GM12875 (cell line): ENCODE results near the gene AKAP13.
"Not testable (repeated sequence)": the region's sequence is repeated elsewhere in the genome, so short reads cannot be mapped to it uniquely, and the experiment has no call there.

ENCODE experiments used
- H3K4me3 ChIP-seq: one replicate; pipeline ENCODE4 v1.5.1; 2011; ENCODE audit warnings: low read depth, low read length, control low read depth
- TF ChIP-seq, protein P1 (sequence below): IDR thresholded peaks from 2 replicates; pipeline ENCODE4 v1.5.1; 2011; ENCODE audit warnings: low read depth, mild to moderate bottlenecking, control low read depth, inconsistent platforms, low read length, moderate library complexity, borderline replicate concordance; ENCODE audit not compliant: insufficient read depth

Gene AKAP13

DNA sequence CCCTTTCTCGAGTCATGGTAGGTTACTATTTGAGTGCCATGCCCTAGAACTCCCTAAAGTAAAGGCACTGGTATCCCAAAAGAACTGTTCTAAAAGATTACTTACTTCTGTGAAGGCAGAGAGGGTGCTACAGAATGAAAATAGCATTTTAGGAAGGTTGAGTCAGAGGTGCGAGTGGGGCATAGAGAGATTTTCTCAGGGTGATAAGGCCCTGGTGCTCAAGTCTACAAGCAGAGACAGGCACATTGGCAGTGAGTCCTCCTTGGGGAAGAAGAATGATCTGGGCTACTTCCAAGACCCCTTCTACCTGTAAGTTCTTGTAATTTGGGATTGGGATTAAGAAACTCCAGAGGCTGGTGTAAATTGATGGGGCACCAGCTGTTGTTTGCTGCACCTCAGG is 96.7 kb downstream of the AKAP13 start:
- TF ChIP-seq, protein P1, sequence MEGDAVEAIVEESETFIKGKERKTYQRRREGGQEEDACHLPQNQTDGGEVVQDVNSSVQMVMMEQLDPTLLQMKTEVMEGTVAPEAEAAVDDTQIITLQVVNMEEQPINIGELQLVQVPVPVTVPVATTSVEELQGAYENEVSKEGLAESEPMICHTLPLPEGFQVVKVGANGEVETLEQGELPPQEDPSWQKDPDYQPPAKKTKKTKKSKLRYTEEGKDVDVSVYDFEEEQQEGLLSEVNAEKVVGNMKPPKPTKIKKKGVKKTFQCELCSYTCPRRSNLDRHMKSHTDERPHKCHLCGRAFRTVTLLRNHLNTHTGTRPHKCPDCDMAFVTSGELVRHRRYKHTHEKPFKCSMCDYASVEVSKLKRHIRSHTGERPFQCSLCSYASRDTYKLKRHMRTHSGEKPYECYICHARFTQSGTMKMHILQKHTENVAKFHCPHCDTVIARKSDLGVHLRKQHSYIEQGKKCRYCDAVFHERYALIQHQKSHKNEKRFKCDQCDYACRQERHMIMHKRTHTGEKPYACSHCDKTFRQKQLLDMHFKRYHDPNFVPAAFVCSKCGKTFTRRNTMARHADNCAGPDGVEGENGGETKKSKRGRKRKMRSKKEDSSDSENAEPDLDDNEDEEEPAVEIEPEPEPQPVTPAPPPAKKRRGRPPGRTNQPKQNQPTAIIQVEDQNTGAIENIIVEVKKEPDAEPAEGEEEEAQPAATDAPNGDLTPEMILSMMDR = no peak
- H3K4me3 ChIP-seq = no peak overlapping the region

DNA sequence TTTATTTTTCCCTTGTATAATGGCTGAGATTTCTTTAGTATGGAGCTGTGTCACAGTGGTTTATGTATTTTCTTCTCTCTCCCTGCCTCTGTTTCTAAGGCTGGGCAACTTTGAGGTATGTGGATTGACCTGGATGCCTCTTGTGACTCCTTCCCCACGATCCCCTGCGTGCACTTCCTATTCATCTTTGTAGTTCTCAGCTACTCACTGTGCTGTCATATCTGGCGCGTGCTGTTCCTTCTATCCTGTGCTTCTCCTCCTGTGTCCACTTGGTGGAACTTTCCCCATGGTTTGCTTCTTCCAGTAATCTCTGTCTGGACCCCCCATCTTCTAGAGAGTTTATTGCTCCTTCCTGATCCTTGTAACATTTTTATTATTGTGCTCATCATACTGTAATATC is 97.3 kb downstream of the AKAP13 start:
- H3K4me3 ChIP-seq = no peak overlapping the region
- TF ChIP-seq, protein P1 = no peak

DNA sequence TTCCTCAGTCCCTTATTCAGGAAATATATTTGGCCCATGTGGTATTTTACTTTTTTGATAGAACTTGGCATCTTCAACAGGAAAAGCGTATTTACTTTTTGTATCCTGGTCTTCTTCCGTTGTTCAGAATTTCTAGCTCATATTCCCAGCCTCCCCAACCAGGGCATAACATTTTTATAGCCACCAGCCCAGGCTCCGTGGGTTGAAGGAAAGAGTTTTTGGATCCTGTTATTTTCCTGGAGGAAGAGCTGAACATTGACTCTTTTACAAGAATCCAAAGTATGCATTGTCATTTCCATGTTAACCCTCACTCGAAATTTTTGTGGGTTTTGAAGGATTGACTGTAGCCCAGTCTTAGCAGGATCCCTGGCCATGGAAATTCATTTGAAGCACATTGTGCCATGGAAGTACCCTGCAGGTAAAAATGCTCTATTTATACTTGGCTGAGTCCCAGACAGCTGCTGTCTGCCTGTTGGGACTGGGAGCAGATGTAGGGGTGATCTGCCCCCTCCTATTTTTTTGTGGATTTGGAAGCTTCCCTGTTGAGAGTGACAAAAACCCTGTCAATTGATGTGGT is 98.8 kb downstream of the AKAP13 start:
- TF ChIP-seq, protein P1 = no peak
- H3K4me3 ChIP-seq = no peak overlapping the region

DNA sequence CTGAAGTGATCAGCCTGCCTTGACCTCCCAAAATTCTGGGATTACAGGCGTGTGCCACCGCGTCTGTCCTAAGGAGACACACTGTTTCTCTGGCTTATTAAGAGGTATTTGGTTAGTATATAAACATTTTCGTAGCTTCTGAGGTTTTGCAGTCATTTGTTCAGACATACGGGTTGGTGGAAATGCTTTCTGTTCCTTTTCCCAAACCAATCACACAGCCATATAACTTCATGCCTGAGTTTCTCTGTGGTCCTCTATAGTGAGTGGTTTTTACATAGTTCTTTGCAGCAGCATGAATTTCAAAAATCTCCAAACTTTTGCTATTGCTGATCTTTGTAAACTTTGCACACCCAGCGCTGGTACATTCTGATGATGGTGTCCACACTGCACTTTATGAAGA is 100.5 kb downstream of the AKAP13 start:
- TF ChIP-seq, protein P1 = no peak
- H3K4me3 ChIP-seq = no peak overlapping the region

DNA sequence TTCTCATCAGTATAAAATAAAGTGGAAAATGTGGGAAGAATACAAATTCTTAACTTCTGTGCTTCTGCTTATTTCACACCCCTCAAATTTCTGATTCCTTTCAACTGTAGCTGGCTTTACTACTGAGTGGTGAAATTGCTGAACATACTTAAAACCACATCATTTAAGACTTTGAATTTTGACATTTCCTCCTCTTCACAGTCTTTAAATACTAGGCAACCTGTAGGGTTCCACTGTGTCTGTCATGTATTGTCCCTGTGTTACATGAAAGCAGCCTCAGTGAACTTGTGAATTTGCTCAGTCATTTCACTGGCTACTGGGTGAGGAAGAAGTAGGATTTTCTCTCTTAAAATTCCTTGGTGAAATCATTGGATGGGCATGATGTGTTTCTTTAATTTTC is 101.1 kb downstream of the AKAP13 start:
- not testable (repeated sequence) for H3K4me3 ChIP-seq

DNA sequence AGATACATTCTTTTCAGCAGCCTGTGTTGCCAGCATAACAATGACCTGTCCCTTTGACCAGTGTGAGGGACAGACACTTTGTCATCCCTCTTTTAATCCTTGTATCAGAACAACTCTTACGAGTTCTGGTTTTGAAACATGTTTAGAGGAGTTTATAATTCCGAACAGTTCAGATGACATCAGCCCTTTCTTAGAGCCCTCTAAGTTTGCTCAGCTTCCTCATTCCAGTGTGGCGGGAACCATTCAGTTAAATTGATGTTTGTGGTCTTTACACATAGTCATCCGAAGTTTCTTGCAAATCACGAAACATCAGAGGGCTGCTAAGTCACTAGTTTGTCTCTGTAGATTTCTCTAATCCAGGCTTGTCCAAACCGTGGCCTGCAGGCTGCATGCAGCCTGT is 102.5 kb downstream of the AKAP13 start:
- TF ChIP-seq, protein P1 = no peak
- H3K4me3 ChIP-seq = no peak overlapping the region

DNA sequence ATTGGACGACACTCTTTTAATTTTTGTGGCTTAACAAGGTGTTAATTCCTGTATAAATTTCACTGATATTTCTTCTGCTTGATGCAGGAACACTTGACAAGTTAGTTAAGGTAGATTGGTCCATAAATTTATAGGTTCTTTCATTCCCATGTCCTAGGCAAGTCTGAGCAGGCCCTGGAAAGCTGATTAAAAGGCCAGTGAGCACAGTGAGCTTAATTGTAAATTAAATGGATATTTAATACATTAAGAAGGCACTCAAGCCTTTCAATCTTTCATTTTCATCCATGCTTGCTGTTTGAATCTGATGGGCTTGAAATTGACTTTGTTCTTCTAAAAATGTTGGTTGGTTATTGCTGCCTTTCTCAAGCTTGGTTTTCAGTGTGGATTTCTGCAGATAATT is 103.6 kb downstream of the AKAP13 start:
- H3K4me3 ChIP-seq = not testable (repeated sequence)

DNA sequence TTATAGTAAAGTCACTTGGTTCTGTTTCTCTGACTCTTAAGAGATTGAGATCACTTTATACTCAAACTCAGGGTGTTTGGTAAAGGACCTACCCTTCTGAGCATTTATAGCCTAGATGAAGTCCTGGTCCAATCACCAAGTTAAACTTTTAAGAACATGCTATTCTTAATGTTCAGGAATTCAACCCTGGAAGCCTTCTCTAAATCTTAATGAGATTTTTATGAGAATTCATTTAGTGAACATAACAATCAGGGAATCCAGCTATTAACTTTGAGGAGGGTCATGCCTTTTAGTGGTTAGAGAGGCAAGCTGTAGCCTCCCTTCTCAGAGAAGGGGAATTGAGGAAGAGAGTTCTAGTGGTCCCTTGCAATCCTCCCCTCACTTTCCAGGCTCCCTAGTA is 104.5 kb downstream of the AKAP13 start:
- H3K4me3 ChIP-seq = not testable (repeated sequence)

DNA sequence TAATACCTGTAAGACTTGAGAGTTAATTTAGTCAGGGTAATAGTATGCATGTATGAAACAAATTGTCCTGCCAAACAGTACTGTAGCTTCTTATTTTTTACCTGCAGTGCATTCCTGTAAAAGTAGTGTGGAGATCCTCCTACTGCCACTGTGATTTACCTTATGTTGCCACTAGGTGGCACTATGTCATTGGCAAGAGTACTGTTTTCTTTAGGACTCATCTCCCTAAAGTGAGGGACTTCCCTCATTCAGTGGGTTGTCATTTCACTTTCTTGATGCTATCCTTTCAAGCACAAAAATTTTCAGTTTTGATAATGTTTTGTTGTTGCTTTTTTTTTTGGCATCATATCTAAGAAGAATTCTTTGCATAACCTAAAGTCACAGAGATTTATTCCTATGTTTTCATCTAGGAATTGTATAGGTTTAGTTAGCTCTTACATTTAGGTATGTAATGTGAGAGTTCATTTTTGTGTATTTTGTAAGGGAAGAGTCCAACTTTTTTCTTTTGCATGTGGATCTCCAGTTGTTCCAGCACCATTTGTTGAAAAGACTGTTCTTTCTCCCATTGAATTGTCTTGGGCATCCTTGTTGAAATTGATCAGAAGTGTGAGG is 105.7 kb downstream of the AKAP13 start:
- TF ChIP-seq, protein P1 = peak; percentile 60; the same call in 1 of the 2 replicates
- no peak overlapping the region for H3K4me3 ChIP-seq

DNA sequence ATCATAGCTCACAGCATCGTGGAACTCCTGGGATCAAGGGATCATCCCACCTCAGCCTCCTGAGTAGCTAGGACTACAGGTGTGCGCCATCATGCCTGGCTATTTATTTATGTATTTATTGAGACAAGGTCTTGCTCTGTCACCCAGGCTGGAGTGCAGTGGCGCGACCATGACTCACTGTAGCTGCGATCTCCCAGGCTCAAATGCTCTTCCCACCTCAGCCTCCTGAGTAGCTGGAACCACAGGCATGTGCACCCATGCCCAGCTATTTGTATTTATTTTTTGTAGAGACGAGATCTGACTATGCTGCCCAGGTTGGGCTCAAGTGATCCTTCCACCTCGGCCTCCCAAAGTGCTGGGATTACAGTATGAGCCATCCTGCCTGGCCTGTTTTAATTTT is 107.4 kb downstream of the AKAP13 start:
- not testable (repeated sequence) for H3K4me3 ChIP-seq
